C4-2B (cell line): ENCODE measurements around the gene MYH10.

Experiments used
- ZFX ChIP-seq: fragments of 450-650 bp; IDR thresholded peaks from 2 replicates; pipeline ENCODE4 v1.6.1; 2017
- TF ChIP-seq, protein P1 (sequence below): fragments of 450-650 bp; conservative IDR thresholded peaks from 2 replicates; pipeline ENCODE4 v1.5.1; 2017; ENCODE audit warnings: mild to moderate bottlenecking

DNA sequence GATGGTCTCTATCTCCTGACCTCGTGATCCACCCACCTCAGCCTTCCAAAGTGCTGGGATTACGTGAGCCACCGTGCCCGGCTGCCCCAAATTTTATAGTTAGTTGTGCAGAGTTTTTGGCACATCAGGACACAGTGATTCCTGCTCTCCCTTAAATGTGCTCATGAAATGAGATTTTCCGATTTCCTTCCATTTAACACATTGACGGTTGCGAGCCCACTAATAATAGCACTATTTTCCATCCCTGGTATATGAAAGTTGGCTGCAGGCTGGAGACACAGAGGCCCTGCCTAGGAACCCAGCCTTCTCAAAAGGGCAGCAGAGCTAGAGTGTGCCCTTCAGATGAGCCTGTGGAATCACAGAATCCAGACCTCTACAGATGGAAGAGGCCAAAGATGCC lies 17.4 kb upstream of the MYH10 start:
- TF ChIP-seq ZFX = no peak
- TF ChIP-seq, protein P1, sequence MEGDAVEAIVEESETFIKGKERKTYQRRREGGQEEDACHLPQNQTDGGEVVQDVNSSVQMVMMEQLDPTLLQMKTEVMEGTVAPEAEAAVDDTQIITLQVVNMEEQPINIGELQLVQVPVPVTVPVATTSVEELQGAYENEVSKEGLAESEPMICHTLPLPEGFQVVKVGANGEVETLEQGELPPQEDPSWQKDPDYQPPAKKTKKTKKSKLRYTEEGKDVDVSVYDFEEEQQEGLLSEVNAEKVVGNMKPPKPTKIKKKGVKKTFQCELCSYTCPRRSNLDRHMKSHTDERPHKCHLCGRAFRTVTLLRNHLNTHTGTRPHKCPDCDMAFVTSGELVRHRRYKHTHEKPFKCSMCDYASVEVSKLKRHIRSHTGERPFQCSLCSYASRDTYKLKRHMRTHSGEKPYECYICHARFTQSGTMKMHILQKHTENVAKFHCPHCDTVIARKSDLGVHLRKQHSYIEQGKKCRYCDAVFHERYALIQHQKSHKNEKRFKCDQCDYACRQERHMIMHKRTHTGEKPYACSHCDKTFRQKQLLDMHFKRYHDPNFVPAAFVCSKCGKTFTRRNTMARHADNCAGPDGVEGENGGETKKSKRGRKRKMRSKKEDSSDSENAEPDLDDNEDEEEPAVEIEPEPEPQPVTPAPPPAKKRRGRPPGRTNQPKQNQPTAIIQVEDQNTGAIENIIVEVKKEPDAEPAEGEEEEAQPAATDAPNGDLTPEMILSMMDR = no peak
